ENCODE data around the gene ATP11A. TPM values are rescaled to one million over a fixed set of nuclear protein-coding genes. Genes with fewer than 3 reads are reported as not detected.

ATP11A gene
- total and polyA plus RNA-seq, 2 experiments from 2014 or later = 12.3 to 52.6 TPM

DNA sequence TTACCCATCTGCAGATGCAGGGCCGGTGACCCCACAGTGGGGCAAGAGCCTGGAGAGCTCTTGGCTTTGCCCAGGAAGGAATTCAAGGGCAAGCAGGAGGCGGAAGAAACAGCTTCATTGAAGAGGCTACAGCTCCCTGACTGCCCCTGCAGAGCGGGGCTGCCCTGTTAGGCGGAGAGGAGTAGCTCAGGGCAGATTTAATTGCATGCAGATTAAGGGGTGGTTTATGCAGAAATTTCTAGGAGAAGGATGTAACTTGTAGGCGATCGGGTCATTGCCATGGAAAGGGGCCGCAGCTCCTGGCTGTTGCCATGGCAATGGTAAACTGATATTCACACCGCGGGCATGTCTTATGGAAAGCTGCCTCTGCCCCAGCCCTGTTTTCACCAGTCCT, 94.1 kb downstream of the ATP11A start:
- ATAC-seq (peak; percentile 50), DNase-seq (ENCODE audit: low spot score) (no peak)
- H3K4me3 Mint-ChIP-seq = no peak overlapping the region
- peaks cover 13% of the 10 kb centered on the region for H3K4me1 ChIP-seq (ENCODE audit: insufficient read depth)
- no peaks in the 10 kb centered on the region for H3F3A ChIP-seq (replicated peaks; ENCODE audit: low read depth)
- TF ChIP-seq NANOG (IDR thresholded peaks at IDR 0.05; ENCODE audit: borderline replicate concordance) (no peak), ZNF331 (CRISPR knock-in tag; IDR thresholded peaks at IDR 0.05; ENCODE audit: low read depth) (no peak), CREB1 (CRISPR knock-in tag; IDR thresholded peaks at IDR 0.05; ENCODE audit: low read depth) (no peak)
- H3K4me1 Mint-ChIP-seq = peaks cover 36% of the 10 kb centered on the region
- peaks cover 17% of the 10 kb centered on the region for H3K27me3 Mint-ChIP-seq (ENCODE audit: insufficient read depth, low read depth, poor library complexity)
- no peak overlapping the region for H3K27ac ChIP-seq (ENCODE audit: low read depth)
- H3K79me2 ChIP-seq (replicated peaks; ENCODE audit: insufficient read depth) = peaks cover 41% of the 10 kb centered on the region
- H3K9me2 ChIP-seq (ENCODE audit: insufficient read depth) = no peaks in the 10 kb centered on the region
- peaks cover 49% of the 10 kb centered on the region for H3K36me3 Mint-ChIP-seq (ENCODE audit: low read depth)
- H3K9me3 Mint-ChIP-seq = peaks cover 25% of the 10 kb centered on the region
- H4K20me1 ChIP-seq (replicated peaks; ENCODE audit: insufficient read depth) = no peaks in the 10 kb centered on the region; the same call in none of the 2 replicates
- no peaks in the 10 kb centered on the region for H3K27me3 ChIP-seq (ENCODE audit: insufficient read depth)
- no peak overlapping the region for H3K4me2 ChIP-seq
- H3K36me3 ChIP-seq (ENCODE audit: insufficient read depth) = no peaks in the 10 kb centered on the region
- H2AFZ ChIP-seq = no peak overlapping the region
- H3K4me3 ChIP-seq = no peak overlapping the region
- no peak overlapping the region for H3K27ac Mint-ChIP-seq

GRCh38 chr13:112784811-112785482, 95.1 kb downstream of the ATP11A start:
- no peak for DNase-seq (ENCODE audit: low spot score)
- no peak for TF ChIP-seq NANOG (IDR thresholded peaks at IDR 0.05; ENCODE audit: borderline replicate concordance)
- no peak for TF ChIP-seq ZNF114 (CRISPR knock-in tag; IDR thresholded peaks at IDR 0.05)
- TF ChIP-seq EZH2phosphoT487 (IDR thresholded peaks at IDR 0.05; ENCODE audit: unreplicated experiment) = no peak
- TF ChIP-seq POLR2AphosphoS5 (IDR thresholded peaks at IDR 0.05; ENCODE audit: low read depth) = no peak
- no peak for TF ChIP-seq CREB1 (CRISPR knock-in tag; IDR thresholded peaks at IDR 0.05; ENCODE audit: low read depth)
- no peak for TF ChIP-seq STAT1 (IDR thresholded peaks at IDR 0.05; ENCODE audit: unreplicated experiment)
- TF ChIP-seq ZNF331 (CRISPR knock-in tag; IDR thresholded peaks at IDR 0.05; ENCODE audit: low read depth) = no peak
- TF ChIP-seq JUNB (IDR thresholded peaks at IDR 0.05; ENCODE audit: unreplicated experiment) = no peak
- no peak for TF ChIP-seq ZNF462 (CRISPR knock-in tag; IDR thresholded peaks at IDR 0.05)
- TF ChIP-seq, protein P1, sequence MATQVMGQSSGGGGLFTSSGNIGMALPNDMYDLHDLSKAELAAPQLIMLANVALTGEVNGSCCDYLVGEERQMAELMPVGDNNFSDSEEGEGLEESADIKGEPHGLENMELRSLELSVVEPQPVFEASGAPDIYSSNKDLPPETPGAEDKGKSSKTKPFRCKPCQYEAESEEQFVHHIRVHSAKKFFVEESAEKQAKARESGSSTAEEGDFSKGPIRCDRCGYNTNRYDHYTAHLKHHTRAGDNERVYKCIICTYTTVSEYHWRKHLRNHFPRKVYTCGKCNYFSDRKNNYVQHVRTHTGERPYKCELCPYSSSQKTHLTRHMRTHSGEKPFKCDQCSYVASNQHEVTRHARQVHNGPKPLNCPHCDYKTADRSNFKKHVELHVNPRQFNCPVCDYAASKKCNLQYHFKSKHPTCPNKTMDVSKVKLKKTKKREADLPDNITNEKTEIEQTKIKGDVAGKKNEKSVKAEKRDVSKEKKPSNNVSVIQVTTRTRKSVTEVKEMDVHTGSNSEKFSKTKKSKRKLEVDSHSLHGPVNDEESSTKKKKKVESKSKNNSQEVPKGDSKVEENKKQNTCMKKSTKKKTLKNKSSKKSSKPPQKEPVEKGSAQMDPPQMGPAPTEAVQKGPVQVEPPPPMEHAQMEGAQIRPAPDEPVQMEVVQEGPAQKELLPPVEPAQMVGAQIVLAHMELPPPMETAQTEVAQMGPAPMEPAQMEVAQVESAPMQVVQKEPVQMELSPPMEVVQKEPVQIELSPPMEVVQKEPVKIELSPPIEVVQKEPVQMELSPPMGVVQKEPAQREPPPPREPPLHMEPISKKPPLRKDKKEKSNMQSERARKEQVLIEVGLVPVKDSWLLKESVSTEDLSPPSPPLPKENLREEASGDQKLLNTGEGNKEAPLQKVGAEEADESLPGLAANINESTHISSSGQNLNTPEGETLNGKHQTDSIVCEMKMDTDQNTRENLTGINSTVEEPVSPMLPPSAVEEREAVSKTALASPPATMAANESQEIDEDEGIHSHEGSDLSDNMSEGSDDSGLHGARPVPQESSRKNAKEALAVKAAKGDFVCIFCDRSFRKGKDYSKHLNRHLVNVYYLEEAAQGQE (IDR thresholded peaks at IDR 0.05; ENCODE audit: unreplicated experiment) = no peak
- no peak for TF ChIP-seq EZH2 (IDR thresholded peaks at IDR 0.05; ENCODE audit: low read depth, unreplicated experiment)

More at GRCh38 chr13:112784811-112785482, 95.1 kb downstream of the ATP11A start:
- Histone ChIP-seq H3K36me3 (ENCODE audit: insufficient read depth) (no peaks in the 10 kb centered on the region), H3K4me3 (no peak overlapping the region), H3K27me3 (ENCODE audit: insufficient read depth) (no peaks in the 10 kb centered on the region), H3K4me1 (ENCODE audit: insufficient read depth) (peaks cover 10% of the 10 kb centered on the region), H3K79me2 (replicated peaks; ENCODE audit: insufficient read depth) (peaks cover 36% of the 10 kb centered on the region), H2AFZ (no peak overlapping the region), H3K27ac (ENCODE audit: low read depth) (no peak overlapping the region), H3F3A (replicated peaks; ENCODE audit: low read depth) (no peaks in the 10 kb centered on the region), H4K20me1 (replicated peaks; ENCODE audit: insufficient read depth) (no peaks in the 10 kb centered on the region; the same call in none of the 2 replicates), H3K9me2 (ENCODE audit: insufficient read depth) (no peaks in the 10 kb centered on the region), H3K4me2 (no peak overlapping the region)
- Mint-ChIP-seq H3K27ac (no peak overlapping the region), H3K27me3 (ENCODE audit: insufficient read depth, low read depth, poor library complexity) (peaks cover 15% of the 10 kb centered on the region), H3K36me3 (ENCODE audit: low read depth) (peaks cover 55% of the 10 kb centered on the region), H3K4me1 (peaks cover 34% of the 10 kb centered on the region), H3K9me3 (peaks cover 33% of the 10 kb centered on the region), H3K4me3 (no peak overlapping the region)
- ATAC-seq = no peak

Measured in GM23338 (cell line).